ENCODE measurements around the gene ABCA12.
A peak's percentile ranks its signal among the peaks of the same experiment; 100 is the strongest.
"Not testable (repeated sequence)": the region's sequence is repeated elsewhere in the genome, so short reads cannot be mapped to it uniquely, and the experiment has no call there.

Gene ABCA12, protein sequence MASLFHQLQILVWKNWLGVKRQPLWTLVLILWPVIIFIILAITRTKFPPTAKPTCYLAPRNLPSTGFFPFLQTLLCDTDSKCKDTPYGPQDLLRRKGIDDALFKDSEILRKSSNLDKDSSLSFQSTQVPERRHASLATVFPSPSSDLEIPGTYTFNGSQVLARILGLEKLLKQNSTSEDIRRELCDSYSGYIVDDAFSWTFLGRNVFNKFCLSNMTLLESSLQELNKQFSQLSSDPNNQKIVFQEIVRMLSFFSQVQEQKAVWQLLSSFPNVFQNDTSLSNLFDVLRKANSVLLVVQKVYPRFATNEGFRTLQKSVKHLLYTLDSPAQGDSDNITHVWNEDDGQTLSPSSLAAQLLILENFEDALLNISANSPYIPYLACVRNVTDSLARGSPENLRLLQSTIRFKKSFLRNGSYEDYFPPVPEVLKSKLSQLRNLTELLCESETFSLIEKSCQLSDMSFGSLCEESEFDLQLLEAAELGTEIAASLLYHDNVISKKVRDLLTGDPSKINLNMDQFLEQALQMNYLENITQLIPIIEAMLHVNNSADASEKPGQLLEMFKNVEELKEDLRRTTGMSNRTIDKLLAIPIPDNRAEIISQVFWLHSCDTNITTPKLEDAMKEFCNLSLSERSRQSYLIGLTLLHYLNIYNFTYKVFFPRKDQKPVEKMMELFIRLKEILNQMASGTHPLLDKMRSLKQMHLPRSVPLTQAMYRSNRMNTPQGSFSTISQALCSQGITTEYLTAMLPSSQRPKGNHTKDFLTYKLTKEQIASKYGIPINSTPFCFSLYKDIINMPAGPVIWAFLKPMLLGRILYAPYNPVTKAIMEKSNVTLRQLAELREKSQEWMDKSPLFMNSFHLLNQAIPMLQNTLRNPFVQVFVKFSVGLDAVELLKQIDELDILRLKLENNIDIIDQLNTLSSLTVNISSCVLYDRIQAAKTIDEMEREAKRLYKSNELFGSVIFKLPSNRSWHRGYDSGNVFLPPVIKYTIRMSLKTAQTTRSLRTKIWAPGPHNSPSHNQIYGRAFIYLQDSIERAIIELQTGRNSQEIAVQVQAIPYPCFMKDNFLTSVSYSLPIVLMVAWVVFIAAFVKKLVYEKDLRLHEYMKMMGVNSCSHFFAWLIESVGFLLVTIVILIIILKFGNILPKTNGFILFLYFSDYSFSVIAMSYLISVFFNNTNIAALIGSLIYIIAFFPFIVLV (N-terminal part only)

DNA sequence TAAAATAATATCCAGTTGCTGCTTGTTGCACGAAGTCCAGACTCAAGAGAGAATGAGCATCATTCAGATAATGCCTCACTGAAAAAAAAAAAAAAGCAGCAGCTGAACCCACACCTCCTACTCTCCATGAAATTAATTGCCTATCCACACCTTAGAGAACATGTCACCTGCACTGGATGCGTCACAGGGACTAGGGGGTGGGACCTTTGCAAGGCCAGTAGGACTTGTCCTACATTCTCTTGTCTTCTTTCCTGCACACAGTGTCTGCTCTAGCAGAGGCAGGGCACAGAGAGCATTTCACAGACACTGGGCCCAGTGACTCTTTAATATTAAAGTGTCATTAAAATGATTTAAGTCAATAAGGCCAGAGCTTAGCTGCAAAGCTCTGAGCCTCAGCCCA lies at the start of gene ABCA12:
ABCA12 (minus strand) TSS at position 148 of the 400 bp plus-strand sequence. CDS start 418 bp downstream, outside the sequence.
- TF ChIP-seq, protein P1, sequence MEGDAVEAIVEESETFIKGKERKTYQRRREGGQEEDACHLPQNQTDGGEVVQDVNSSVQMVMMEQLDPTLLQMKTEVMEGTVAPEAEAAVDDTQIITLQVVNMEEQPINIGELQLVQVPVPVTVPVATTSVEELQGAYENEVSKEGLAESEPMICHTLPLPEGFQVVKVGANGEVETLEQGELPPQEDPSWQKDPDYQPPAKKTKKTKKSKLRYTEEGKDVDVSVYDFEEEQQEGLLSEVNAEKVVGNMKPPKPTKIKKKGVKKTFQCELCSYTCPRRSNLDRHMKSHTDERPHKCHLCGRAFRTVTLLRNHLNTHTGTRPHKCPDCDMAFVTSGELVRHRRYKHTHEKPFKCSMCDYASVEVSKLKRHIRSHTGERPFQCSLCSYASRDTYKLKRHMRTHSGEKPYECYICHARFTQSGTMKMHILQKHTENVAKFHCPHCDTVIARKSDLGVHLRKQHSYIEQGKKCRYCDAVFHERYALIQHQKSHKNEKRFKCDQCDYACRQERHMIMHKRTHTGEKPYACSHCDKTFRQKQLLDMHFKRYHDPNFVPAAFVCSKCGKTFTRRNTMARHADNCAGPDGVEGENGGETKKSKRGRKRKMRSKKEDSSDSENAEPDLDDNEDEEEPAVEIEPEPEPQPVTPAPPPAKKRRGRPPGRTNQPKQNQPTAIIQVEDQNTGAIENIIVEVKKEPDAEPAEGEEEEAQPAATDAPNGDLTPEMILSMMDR (conservative IDR thresholded peaks at IDR 0.05; ENCODE audit: low read depth, low read length), result no peak
- no peak within 1 kb of the TSS for H3K4me3 ChIP-seq (ENCODE audit: low read depth, low read length)
- no peak for DNase-seq (ENCODE audit: low read depth)

DNA sequence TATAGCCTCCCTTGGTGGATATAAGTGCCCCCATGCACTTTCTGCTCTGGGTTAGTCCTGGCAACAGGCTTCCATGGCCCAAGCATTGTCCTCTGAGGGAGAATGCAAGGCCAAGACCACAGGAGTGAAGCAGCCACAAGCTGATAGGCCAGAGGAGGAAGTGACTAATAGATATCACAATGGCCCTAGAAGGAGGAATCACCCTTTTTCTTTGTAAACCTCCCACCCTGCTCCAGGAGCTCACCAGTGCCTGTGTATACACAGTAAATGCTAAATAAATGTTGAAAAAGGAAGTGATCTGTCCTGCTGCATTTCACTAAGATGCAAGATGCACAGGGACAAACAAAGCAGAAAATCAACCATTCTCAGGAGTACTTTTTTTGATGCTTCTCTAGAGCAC lies 49.7 kb upstream of the ABCA12 start:
- DNase-seq (ENCODE audit: low read depth), result no peak
- TF ChIP-seq, protein P1 (conservative IDR thresholded peaks at IDR 0.05; ENCODE audit: low read depth, low read length), result no peak
- no peak overlapping the region for H3K4me3 ChIP-seq (ENCODE audit: low read depth, low read length)

DNA sequence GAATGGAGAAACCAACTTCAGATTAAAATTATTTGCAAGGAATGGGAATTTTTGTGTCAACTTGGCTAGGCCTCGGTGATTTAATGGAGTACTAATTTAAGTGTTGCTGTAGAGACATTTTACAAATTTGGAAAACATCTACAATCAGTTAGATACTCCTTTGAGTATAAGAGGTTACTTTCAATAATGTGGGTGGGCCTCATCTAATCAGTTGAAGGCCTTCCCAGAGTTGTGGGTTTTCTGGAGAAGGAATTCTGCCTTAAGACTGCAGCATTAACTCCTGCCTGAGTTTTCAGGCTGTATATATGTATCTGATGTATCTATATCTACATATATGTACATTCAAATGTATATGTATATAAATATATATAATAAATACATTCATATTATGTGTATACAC lies 47.6 kb upstream of the ABCA12 start:
- no peak for DNase-seq (ENCODE audit: low read depth)

DNA sequence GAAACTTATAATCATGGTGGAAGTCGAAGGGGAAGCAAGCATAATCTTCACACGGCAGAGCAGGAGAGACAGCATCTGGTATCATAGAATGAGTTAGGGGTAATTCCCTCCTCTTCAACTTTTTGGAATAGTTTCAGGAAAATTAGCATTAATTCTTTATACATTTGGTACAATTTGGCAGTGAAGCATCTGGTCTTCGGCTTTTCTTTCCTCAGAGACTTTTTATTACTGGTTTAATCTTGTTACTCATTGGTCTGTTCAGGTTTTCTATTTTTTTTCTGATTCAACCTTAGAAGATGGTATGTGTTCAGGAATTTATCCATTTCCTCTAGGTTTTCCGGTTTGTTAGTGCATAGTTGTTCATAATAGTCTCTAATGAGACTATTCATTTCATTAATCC lies 39.7 kb upstream of the ABCA12 start:
- H3K4me3 ChIP-seq (ENCODE audit: low read depth, low read length), result no peak overlapping the region
- DNase-seq (ENCODE audit: low read depth), result no peak
- TF ChIP-seq, protein P1 (conservative IDR thresholded peaks at IDR 0.05; ENCODE audit: low read depth, low read length), result no peak

More for the DNA sequence above, 47.6 kb upstream of the ABCA12 start:
- TF ChIP-seq, protein P1 (conservative IDR thresholded peaks at IDR 0.05; ENCODE audit: low read depth, low read length), result no peak
- no peak overlapping the region for H3K4me3 ChIP-seq (ENCODE audit: low read depth, low read length)

DNA sequence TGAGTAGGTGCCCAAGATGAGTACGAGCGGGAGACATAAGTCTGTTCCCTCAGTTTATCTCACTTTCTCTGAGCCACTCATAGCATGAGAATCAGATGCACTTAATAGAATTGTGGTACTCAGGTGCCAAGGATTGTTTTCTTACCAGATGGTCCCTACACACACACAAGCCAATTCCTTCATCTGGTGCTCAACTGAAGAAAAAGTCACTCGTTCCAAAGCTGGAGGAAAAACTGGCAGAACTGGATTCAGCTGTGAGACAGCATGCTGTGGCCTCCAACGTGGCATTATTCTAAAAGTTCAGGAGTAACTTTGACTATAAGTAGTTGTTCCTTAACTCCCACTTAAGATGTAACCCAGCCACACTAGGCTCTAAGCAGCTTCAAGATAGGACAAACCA lies 33.4 kb upstream of the ABCA12 start:
- TF ChIP-seq, protein P1 (conservative IDR thresholded peaks at IDR 0.05; ENCODE audit: low read depth, low read length), result no peak
- H3K4me3 ChIP-seq (ENCODE audit: low read depth, low read length), result no peak overlapping the region
- no peak for DNase-seq (ENCODE audit: low read depth)

DNA sequence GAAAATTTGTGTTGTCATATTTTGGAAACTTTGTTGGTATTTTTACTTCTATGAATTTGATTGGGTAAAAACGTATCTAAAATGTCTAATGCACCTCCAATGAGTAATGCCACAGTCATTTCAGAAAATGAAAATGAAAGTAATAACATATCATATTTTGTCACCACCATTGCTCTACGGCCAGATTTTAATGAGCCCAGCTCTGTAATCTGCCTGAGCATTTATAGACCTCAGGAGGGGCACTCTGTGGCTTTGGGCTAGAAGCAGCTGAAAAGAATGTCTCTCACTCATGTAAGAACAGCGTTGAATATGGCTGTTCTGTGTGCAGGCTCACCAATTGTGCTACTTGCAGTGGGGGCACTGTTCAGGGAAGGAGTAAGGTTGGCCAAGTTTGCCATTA lies 32.7 kb upstream of the ABCA12 start:
- peak overlapping the region; percentile 33 for H3K4me3 ChIP-seq (ENCODE audit: low read depth, low read length)
- TF ChIP-seq, protein P1 (conservative IDR thresholded peaks at IDR 0.05; ENCODE audit: low read depth, low read length), result no peak
- DNase-seq (ENCODE audit: low read depth), result peak; percentile 13

DNA sequence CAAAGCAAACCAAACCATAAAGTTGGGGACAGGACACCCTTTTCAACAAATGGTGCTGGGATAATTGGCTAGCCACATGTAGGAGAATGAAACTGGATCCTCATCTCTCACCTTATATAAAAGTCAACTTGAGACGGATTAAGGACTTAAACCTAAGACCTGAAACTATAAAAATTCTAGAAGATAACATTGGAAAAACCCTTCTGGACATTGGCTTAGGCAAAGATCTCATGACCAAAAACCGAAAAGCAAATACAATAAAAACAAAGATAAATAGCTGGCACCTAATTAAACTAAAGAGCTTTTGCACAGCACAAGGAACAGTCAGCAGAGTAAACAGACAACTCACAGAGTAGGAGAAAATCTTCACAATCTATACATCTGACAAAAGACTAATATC lies 28.1 kb upstream of the ABCA12 start:
- not testable (repeated sequence) for DNase-seq (ENCODE audit: low read depth); H3K4me3 ChIP-seq (ENCODE audit: low read depth, low read length)

DNA sequence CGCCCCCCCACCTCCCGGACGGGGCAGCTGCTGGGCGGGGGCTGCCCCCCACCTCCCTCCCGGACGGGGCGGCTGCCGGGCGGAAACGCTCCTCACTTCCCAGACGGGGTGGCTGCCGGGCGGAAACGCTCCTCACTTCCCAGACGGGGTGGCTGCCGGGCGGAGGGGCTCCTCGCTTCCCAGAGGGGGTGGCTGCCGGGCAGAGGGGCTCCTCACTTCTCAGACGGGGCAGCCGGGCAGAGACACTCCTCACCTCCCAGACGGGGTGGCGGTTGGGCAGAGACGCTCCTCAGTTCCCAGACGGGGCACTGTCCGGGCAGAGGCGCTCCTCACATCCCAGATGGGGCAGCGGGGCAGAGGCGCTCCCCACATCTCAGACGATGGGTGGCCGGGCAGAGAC lies 24.9 kb upstream of the ABCA12 start:
- not testable (repeated sequence) for DNase-seq (ENCODE audit: low read depth)

More for the DNA sequence above, 24.9 kb upstream of the ABCA12 start:
- not testable (repeated sequence) for H3K4me3 ChIP-seq (ENCODE audit: low read depth, low read length)

All from choroid plexus epithelial cell (primary cell).